HepG2 (cell line): ENCODE data around the gene FGF14. TPM values are rescaled to one million over a fixed set of nuclear protein-coding genes. Genes with fewer than 3 reads are reported as not detected.
A peak's percentile ranks its signal among the peaks of the same experiment; 100 is the strongest.

Source experiments
- ATAC-seq: fragments of 200-7000 bp; cut with Tn5 transposase; 3 replicates; pipeline ENCODE4 v1.9.1; 2020; ENCODE audit warnings: mild to moderate bottlenecking, moderate library complexity
- BruUV-seq: library from RNA; stranded (reverse); fragments of 400-500 nt; replicated peaks from 2 replicates; lab custom pipeline; 2021; lab: Mats Ljungman, UMichigan
- CTCF ChIA-PET: fragments of 300-600 bp; formaldehyde crosslinking; extraction: SDS; loops from one replicate; lab custom pipeline; 2021; ENCODE audit warnings: low total read pairs, inconsistent platforms, low intra/inter-chr PET ratio; lab: Yijun Ruan, JAX
- POLR2A ChIA-PET: fragments of 350-600 bp; sonication (Branson Sonifier 250); formaldehyde crosslinking; loops from one replicate; lab custom pipeline; 2020; ENCODE audit warnings: antibody characterized with exemption, inconsistent platforms; lab: Yijun Ruan, JAX
- DNase-seq: peaks from one replicate; pipeline ENCODE4 v3.0.0-alpha.2; 2015; ENCODE audit warnings: low spot score
- FAIRE-seq: peaks from 3 replicates; lab custom pipeline; 2011; peaks lifted over from hg19 to GRCh38; lab: Jason Lieb, UNC
- H2AFZ ChIP-seq: one replicate; pipeline ENCODE4 v1.6.1; 2011; ENCODE audit warnings: low read length, inconsistent platforms
- H3K27ac ChIP-seq: fragments of 300-600 bp; 3 replicates; pipeline ENCODE4 v1.8.0; 2011; ENCODE audit warnings: mixed run types, mild to moderate bottlenecking, mixed read lengths, low read length, inconsistent platforms; ENCODE audit not compliant: insufficient read depth; ENCODE audit errors: extremely low read length
- H3K27me3 ChIP-seq, 2 experiments: fragments of 200-600 bp in 1 of 2; 2 replicates in 1 of 2; 3 replicates in 1 of 2; pipeline versions ENCODE4 v1.6.0 to v1.8.0; 2011; ENCODE audit warnings: low read length in 2 of 2, mild to moderate bottlenecking in 2 of 2, moderate library complexity in 2 of 2, inconsistent platforms in 1 of 2; ENCODE audit not compliant: insufficient read depth in 2 of 2, control insufficient read depth in 1 of 2
- H3K36me3 ChIP-seq, 2 experiments: fragments of 200-600 bp in 1 of 2; replicated peaks in 1 of 2; 2 replicates in 1 of 2; 3 replicates in 1 of 2; pipeline versions ENCODE4 v1.5.1 to v1.8.0; 2011; ENCODE audit warnings: low read length in 2 of 2, inconsistent platforms in 1 of 2; ENCODE audit not compliant: insufficient read depth in 2 of 2, control insufficient read depth in 1 of 2
- H3K4me1 ChIP-seq: 2 replicates; pipeline ENCODE4 v1.5.1; 2012; ENCODE audit warnings: low read length, inconsistent platforms; ENCODE audit not compliant: insufficient read depth
- H3K4me2 ChIP-seq: 2 replicates; pipeline ENCODE4 v1.6.0; 2011; ENCODE audit warnings: low read depth, low read length, inconsistent platforms
- H3K4me3 ChIP-seq, 3 experiments: fragments of 200-600 bp in 1 of 3; sonication (generic), shearing (Covaris generic) in 1 of 3; replicated peaks in 1 of 3; 2 replicates each; pipeline ENCODE4 v1.5.1; 2011 to 2016; ENCODE audit warnings: low read length in 3 of 3, inconsistent platforms in 2 of 3, low read depth in 2 of 3, mild to moderate bottlenecking in 2 of 3, control low read depth in 1 of 3, mixed read lengths in 1 of 3; ENCODE audit not compliant: insufficient read depth in 1 of 3
- H3K79me2 ChIP-seq: one replicate; pipeline ENCODE4 v1.6.1; 2011; ENCODE audit warnings: low read length, inconsistent platforms; ENCODE audit not compliant: insufficient read depth
- H3K9ac ChIP-seq: 2 replicates; pipeline ENCODE4 v1.6.0; 2011; ENCODE audit warnings: mild to moderate bottlenecking, low read depth, low read length, inconsistent platforms; ENCODE audit not compliant: insufficient read depth
- H3K9me3 ChIP-seq: 2 replicates; pipeline ENCODE4 v1.5.1; 2012; ENCODE audit warnings: mild to moderate bottlenecking, low read length
- H4K20me1 ChIP-seq: 2 replicates; pipeline ENCODE4 v1.6.0; 2011; ENCODE audit warnings: inconsistent platforms, mild to moderate bottlenecking, low read length, moderate library complexity; ENCODE audit not compliant: insufficient read depth
- CEBPB ChIP-seq: IDR thresholded peaks from 2 replicates; pipeline ENCODE4 v1.6.1; 2011; ENCODE audit warnings: low read depth, low read length, improper control_type of control experiment, borderline replicate concordance
- HNF4A ChIP-seq: sonication (generic); formaldehyde crosslinking; IDR thresholded peaks from 2 replicates; pipeline ENCODE4 v1.4.0; 2020; ENCODE audit warnings: missing genetic modification reagents
- MAFF ChIP-seq: IDR thresholded peaks from 2 replicates; pipeline ENCODE4 v1.6.1; 2011; ENCODE audit warnings: low read depth, low read length, improper control_type of control experiment
- MAFK ChIP-seq, 2 experiments: IDR thresholded peaks in 1 of 2; conservative IDR thresholded peaks in 1 of 2; 2 replicates each; pipeline ENCODE4 v1.6.1; 2011; ENCODE audit warnings: improper control_type of control experiment in 2 of 2, low read length in 2 of 2
- NFE2L2 ChIP-seq: fragments of 150-350 bp; IDR thresholded peaks from 2 replicates; pipeline ENCODE4 v1.6.1; 2014; ENCODE audit warnings: low read length
- PHF21A ChIP-seq: sonication (generic); formaldehyde crosslinking; IDR thresholded peaks from 2 replicates; pipeline ENCODE4 v1.5.0; 2020; ENCODE audit warnings: mild to moderate bottlenecking, missing genetic modification reagents
- WGBS: methylation state at CpG from one replicate; pipeline ENCODE4 v1.1.6; 2017; ENCODE audit warnings: low lambda C conversion rate; 5-methylcytosine and 5-hydroxymethylcytosine counted together
- in situ Hi-C: cut with HindIII; loops from 2 replicates; pipeline ENCODE4 v1.10.0; 2017; ENCODE audit warnings: low pct_unique_long_range_greater_than_20kb; ENCODE audit not compliant: extremely low pct_ligation_motif_present
- intact Hi-C: fragments of 100-400 bp; cut with micrococcal nuclease; formaldehyde crosslinking; loops from one replicate; pipeline ENCODE4 v1.10.0; 2022; ENCODE audit not compliant: unreplicated experiment
- polyA plus RNA-seq, 8 experiments: library from polyadenylated mRNA; depleted of rRNA in 3 of 8; stranded (reverse) in 7 of 8; unstranded in 1 of 8; fragments of >200 nt; fragmentation: Illumina TruSeq in 4 of 8; extraction: Trizol in 4 of 8; gene quantifications; 2 replicates each; pipeline versions ENCODE4 v1.2.1 to v1.2.3, GENCODE V29; 2011 to 2016; ENCODE audit warnings: low read depth in 4 of 8, missing spikeins in 1 of 8, mixed read lengths in 1 of 8; ENCODE audit not compliant: insufficient read depth in 1 of 8
- total RNA-seq, 5 experiments: library from RNA; depleted of rRNA; stranded (reverse); fragments of >200 nt; fragmentation: Illumina TruSeq; extraction: Trizol; gene quantifications; 2 replicates each; pipeline ENCODE4 v1.2.3, GENCODE V29; 2016; ENCODE audit warnings: low read depth in 1 of 5

FGF14 gene
- total and polyA plus RNA-seq, 2 of the 13 experiments (the other 11 are each of a cell fraction or from before 2014, with no cell fraction given), result not detected

GRCh38 chr13:102293723-102294122 is 108.1 kb downstream of the FGF14 start:
- no peak for ATAC-seq
- no TSS peak for BruUV-seq
- Histone ChIP-seq H3K27me3 (no peaks in the 10 kb centered on the region), H3K79me2 (no peaks in the 10 kb centered on the region), H3K4me3 (no peak overlapping the region), H3K4me1 (no peaks in the 10 kb centered on the region), H3K9me3 (no peaks in the 10 kb centered on the region), H3K36me3 (no peaks in the 10 kb centered on the region), H4K20me1 (no peaks in the 10 kb centered on the region), H3K4me2 (no peak overlapping the region), H2AFZ (no peak overlapping the region), H3K9ac (no peak overlapping the region), H3K27ac (no peak overlapping the region)
- 0% methylated on average over 2 of the region's 2 CpGs for WGBS
- in situ Hi-C loops (no loop called here), intact Hi-C loops (no loop called here)
- TF ChIP-seq PHF21A (CRISPR knock-in tag), result no peak
- 0 out of 2 replicates have a peak, but pooled peaks have one; percentile 15 for TF ChIP-seq CEBPB
- POLR2A ChIA-PET, result no interaction called here
- CTCF ChIA-PET, result no interaction called here
- FAIRE-seq, result no peak
- no peak for DNase-seq

- no peaks in the 10 kb centered on the region for H3K9me3 ChIP-seq
- H3K27ac ChIP-seq, result no peak overlapping the region
- no peaks in the 10 kb centered on the region for H3K4me1 ChIP-seq
- in situ Hi-C loops, result no loop called here
- DNase-seq (no peak), FAIRE-seq (no peak), ATAC-seq (peak; percentile 49; the same call in 2 of the 3 replicates)
- H3K9ac ChIP-seq, result no peak overlapping the region
- peak; percentile 98 to 99 for TF ChIP-seq MAFK (conservative IDR thresholded peaks at IDR 0.05 in 1 of 2, IDR thresholded peaks at IDR 0.05 in 1 of 2; ENCODE audit: low read length in 2 of 2)
- TF ChIP-seq HNF4A (CRISPR knock-in tag), result no peak
- peak; percentile 98 for TF ChIP-seq MAFF
- TF ChIP-seq NFE2L2, result peak; percentile 49; the same call in 1 of the 2 replicates
- H2AFZ ChIP-seq, result no peak overlapping the region
- no TSS peak for BruUV-seq
- no peak overlapping the region for H3K4me2 ChIP-seq
- H3K36me3 ChIP-seq, result no peaks in the 10 kb centered on the region
- CTCF ChIA-PET, result no interaction called here
- H3K27me3 ChIP-seq, result no peaks in the 10 kb centered on the region
- no peak overlapping the region for H3K4me3 ChIP-seq
- no peaks in the 10 kb centered on the region for H4K20me1 ChIP-seq
- no peaks in the 10 kb centered on the region for H3K79me2 ChIP-seq
- POLR2A ChIA-PET, result no interaction called here
- intact Hi-C loops, result no loop called here
- WGBS, result 6% methylated on average over 6 of the region's 7 CpGs
These were observed 110.1 kb downstream of the FGF14 start for GRCh38 chr13:102291587-102292218.
